ENCODE data around the gene BRSK2.

BRSK2 gene

GRCh38 chr11:1450949-1451710, 61.4 kb downstream of the BRSK2 start:
- H3K4me1 ChIP-seq (ENCODE audit: control insufficient read depth, insufficient read depth, low read length) = no peaks in the 10 kb centered on the region
- no peak overlapping the region for H3K4me3 ChIP-seq (ENCODE audit: low read depth, low read length)
- no peak overlapping the region for H3K9ac ChIP-seq (ENCODE audit: low read depth, low read length)
- H3K27ac ChIP-seq (ENCODE audit: low read depth, low read length) = no peak overlapping the region
- H3K36me3 ChIP-seq (ENCODE audit: control insufficient read depth, insufficient read depth, low read length) = peaks cover 16% of the 10 kb centered on the region
- H3K9me3 ChIP-seq (ENCODE audit: control insufficient read depth, insufficient read depth, low read length) = no peaks in the 10 kb centered on the region
- H3K27me3 ChIP-seq (ENCODE audit: control insufficient read depth, insufficient read depth, low read length) = no peaks in the 10 kb centered on the region

GRCh38 chr11:1451781-1452470, 62.2 kb downstream of the BRSK2 start:
- H3K4me1 ChIP-seq (ENCODE audit: control insufficient read depth, insufficient read depth, low read length) = no peaks in the 10 kb centered on the region
- H3K4me3 ChIP-seq (ENCODE audit: low read depth, low read length) = no peak overlapping the region
- H3K27me3 ChIP-seq (ENCODE audit: control insufficient read depth, insufficient read depth, low read length) = no peaks in the 10 kb centered on the region
- H3K9me3 ChIP-seq (ENCODE audit: control insufficient read depth, insufficient read depth, low read length) = no peaks in the 10 kb centered on the region
- H3K27ac ChIP-seq (ENCODE audit: low read depth, low read length) = no peak overlapping the region
- H3K36me3 ChIP-seq (ENCODE audit: control insufficient read depth, insufficient read depth, low read length) = peaks cover 22% of the 10 kb centered on the region
- H3K9ac ChIP-seq (ENCODE audit: low read depth, low read length) = no peak overlapping the region

GRCh38 chr11:1452744-1453143, 63.0 kb downstream of the BRSK2 start:
- Histone ChIP-seq H3K27me3 (ENCODE audit: control insufficient read depth, insufficient read depth, low read length) (no peaks in the 10 kb centered on the region), H3K9me3 (ENCODE audit: control insufficient read depth, insufficient read depth, low read length) (no peaks in the 10 kb centered on the region), H3K36me3 (ENCODE audit: control insufficient read depth, insufficient read depth, low read length) (peaks cover 22% of the 10 kb centered on the region), H3K4me3 (ENCODE audit: low read depth, low read length) (no peak overlapping the region), H3K4me1 (ENCODE audit: control insufficient read depth, insufficient read depth, low read length) (no peaks in the 10 kb centered on the region), H3K27ac (ENCODE audit: low read depth, low read length) (no peak overlapping the region), H3K9ac (ENCODE audit: low read depth, low read length) (no peak overlapping the region)

- no peak overlapping the region for H3K9ac ChIP-seq (ENCODE audit: low read depth, low read length)
- H3K27ac ChIP-seq (ENCODE audit: low read depth, low read length) = no peak overlapping the region
- H3K9me3 ChIP-seq (ENCODE audit: control insufficient read depth, insufficient read depth, low read length) = no peaks in the 10 kb centered on the region
- no peak overlapping the region for H3K4me3 ChIP-seq (ENCODE audit: low read depth, low read length)
- no peaks in the 10 kb centered on the region for H3K27me3 ChIP-seq (ENCODE audit: control insufficient read depth, insufficient read depth, low read length)
- H3K36me3 ChIP-seq (ENCODE audit: control insufficient read depth, insufficient read depth, low read length) = peaks cover 22% of the 10 kb centered on the region
- no peaks in the 10 kb centered on the region for H3K4me1 ChIP-seq (ENCODE audit: control insufficient read depth, insufficient read depth, low read length)
Measured at GRCh38 chr11:1453611-1454034, 63.9 kb downstream of the BRSK2 start.

GRCh38 chr11:1454576-1454975, 64.8 kb downstream of the BRSK2 start:
- Histone ChIP-seq H3K9ac (ENCODE audit: low read depth, low read length) (no peak overlapping the region), H3K36me3 (ENCODE audit: control insufficient read depth, insufficient read depth, low read length) (peaks cover 22% of the 10 kb centered on the region), H3K9me3 (ENCODE audit: control insufficient read depth, insufficient read depth, low read length) (no peaks in the 10 kb centered on the region), H3K27ac (ENCODE audit: low read depth, low read length) (no peak overlapping the region), H3K4me1 (ENCODE audit: control insufficient read depth, insufficient read depth, low read length) (no peaks in the 10 kb centered on the region), H3K27me3 (ENCODE audit: control insufficient read depth, insufficient read depth, low read length) (no peaks in the 10 kb centered on the region), H3K4me3 (ENCODE audit: low read depth, low read length) (no peak overlapping the region)

- no peak overlapping the region for H3K9ac ChIP-seq (ENCODE audit: low read depth, low read length)
- no peak overlapping the region for H3K4me3 ChIP-seq (ENCODE audit: low read depth, low read length)
- H3K9me3 ChIP-seq (ENCODE audit: control insufficient read depth, insufficient read depth, low read length) = no peaks in the 10 kb centered on the region
- H3K36me3 ChIP-seq (ENCODE audit: control insufficient read depth, insufficient read depth, low read length) = peaks cover 22% of the 10 kb centered on the region
- H3K27ac ChIP-seq (ENCODE audit: low read depth, low read length) = no peak overlapping the region
- H3K4me1 ChIP-seq (ENCODE audit: control insufficient read depth, insufficient read depth, low read length) = no peaks in the 10 kb centered on the region
- no peaks in the 10 kb centered on the region for H3K27me3 ChIP-seq (ENCODE audit: control insufficient read depth, insufficient read depth, low read length)
Measured at GRCh38 chr11:1455032-1455762, 65.5 kb downstream of the BRSK2 start.

- Histone ChIP-seq H3K27ac (ENCODE audit: low read depth, low read length) (no peak overlapping the region), H3K4me3 (ENCODE audit: low read depth, low read length) (no peak overlapping the region), H3K36me3 (ENCODE audit: control insufficient read depth, insufficient read depth, low read length) (peaks cover 22% of the 10 kb centered on the region), H3K4me1 (ENCODE audit: control insufficient read depth, insufficient read depth, low read length) (no peaks in the 10 kb centered on the region), H3K9ac (ENCODE audit: low read depth, low read length) (no peak overlapping the region), H3K9me3 (ENCODE audit: control insufficient read depth, insufficient read depth, low read length) (no peaks in the 10 kb centered on the region), H3K27me3 (ENCODE audit: control insufficient read depth, insufficient read depth, low read length) (no peaks in the 10 kb centered on the region)
Measured at GRCh38 chr11:1455763-1456060, 66.0 kb downstream of the BRSK2 start.

GRCh38 chr11:1456176-1456575, 66.4 kb downstream of the BRSK2 start:
- Histone ChIP-seq H3K9ac (ENCODE audit: low read depth, low read length) (no peak overlapping the region), H3K4me1 (ENCODE audit: control insufficient read depth, insufficient read depth, low read length) (no peaks in the 10 kb centered on the region), H3K27me3 (ENCODE audit: control insufficient read depth, insufficient read depth, low read length) (no peaks in the 10 kb centered on the region), H3K36me3 (ENCODE audit: control insufficient read depth, insufficient read depth, low read length) (peaks cover 22% of the 10 kb centered on the region), H3K9me3 (ENCODE audit: control insufficient read depth, insufficient read depth, low read length) (no peaks in the 10 kb centered on the region), H3K27ac (ENCODE audit: low read depth, low read length) (no peak overlapping the region), H3K4me3 (ENCODE audit: low read depth, low read length) (no peak overlapping the region)

GRCh38 chr11:1456596-1457325, 67.0 kb downstream of the BRSK2 start:
- Histone ChIP-seq H3K4me1 (ENCODE audit: control insufficient read depth, insufficient read depth, low read length) (no peaks in the 10 kb centered on the region), H3K27ac (ENCODE audit: low read depth, low read length) (no peak overlapping the region), H3K4me3 (ENCODE audit: low read depth, low read length) (no peak overlapping the region), H3K9me3 (ENCODE audit: control insufficient read depth, insufficient read depth, low read length) (no peaks in the 10 kb centered on the region), H3K27me3 (ENCODE audit: control insufficient read depth, insufficient read depth, low read length) (no peaks in the 10 kb centered on the region), H3K9ac (ENCODE audit: low read depth, low read length) (no peak overlapping the region), H3K36me3 (ENCODE audit: control insufficient read depth, insufficient read depth, low read length) (peaks cover 20% of the 10 kb centered on the region)

- H3K4me1 ChIP-seq (ENCODE audit: control insufficient read depth, insufficient read depth, low read length) = no peaks in the 10 kb centered on the region
- peaks cover 15% of the 10 kb centered on the region for H3K36me3 ChIP-seq (ENCODE audit: control insufficient read depth, insufficient read depth, low read length)
Measured at GRCh38 chr11:1457326-1457680, 67.6 kb downstream of the BRSK2 start.

More at GRCh38 chr11:1457326-1457680, 67.6 kb downstream of the BRSK2 start:
- Histone ChIP-seq H3K27me3 (ENCODE audit: control insufficient read depth, insufficient read depth, low read length) (no peaks in the 10 kb centered on the region), H3K9ac (ENCODE audit: low read depth, low read length) (no peak overlapping the region), H3K4me3 (ENCODE audit: low read depth, low read length) (no peak overlapping the region), H3K9me3 (ENCODE audit: control insufficient read depth, insufficient read depth, low read length) (no peaks in the 10 kb centered on the region), H3K27ac (ENCODE audit: low read depth, low read length) (no peak overlapping the region)

Measured in HUES48 (cell line).